Adrenal gland (tissue), 12 donors: ENCODE data around the gene GALNT18. TPM values are rescaled to one million over a fixed set of nuclear protein-coding genes. Genes with fewer than 3 reads are reported as not detected.

Experiments
- DNase-seq, 7 donors: peaks; one replicate each; pipeline ENCODE4 v3.0.0-alpha.2; 2019 to 2020
- H3K27ac ChIP-seq, 5 donors: fragments of 200-600 bp; sonication (generic) in 4 of 5; 1 replicate in 3 of 5; 2 replicates in 2 of 5; pipeline versions ENCODE4 v1.5.1 to v1.8.0; 2016 to 2020; ENCODE audit warnings: mild to moderate bottlenecking in 1 of 5
- H3K27me3 ChIP-seq: fragments of 200-600 bp; 2 replicates; pipeline ENCODE4 v1.8.0; 2021
- H3K36me3 ChIP-seq, 2 donors: fragments of 200-600 bp; replicated peaks in 1 of 2; 1 replicate in 1 of 2; 2 replicates in 1 of 2; pipeline versions ENCODE4 v1.5.1 to v1.8.0; 2018 to 2022
- H3K4me1 ChIP-seq, 2 donors: fragments of 200-600 bp; replicated peaks in 1 of 2; 1 replicate in 1 of 2; 2 replicates in 1 of 2; pipeline versions ENCODE4 v1.5.1 to v1.8.0; 2018 to 2021
- H3K4me3 ChIP-seq, 4 donors: fragments of 200-600 bp; sonication (generic) in 3 of 4; one replicate each; pipeline ENCODE4 v1.5.1; 2016 to 2018
- H3K9me3 ChIP-seq, 3 donors: fragments of 200-600 bp; sonication (generic) in 1 of 3; replicated peaks in 1 of 3; 1 replicate in 2 of 3; 2 replicates in 1 of 3; pipeline versions ENCODE4 v1.5.1 to v1.8.0; 2016 to 2021
- POLR2A ChIP-seq, 2 donors: fragments of 450-650 bp; IDR thresholded peaks; one replicate each; pipeline ENCODE4 v1.6.1; 2017; ENCODE audit warnings: antibody characterized with exemption in 2 of 2, mild to moderate bottlenecking in 2 of 2, moderate library complexity in 1 of 2
- WGBS, 4 donors: extraction: QIAGEN DNeasy Blood & Tissue Kit in 2 of 4; methylation state at CpG; one replicate each; pipeline versions ENCODE4 v1.1.5 to v1.1.7; 2013 to 2017; 5-methylcytosine and 5-hydroxymethylcytosine counted together
- intact Hi-C, 2 donors: fragments of 100-400 bp; cut with DNase I; formaldehyde crosslinking; loops; one replicate each; pipeline versions ENCODE4 v1.14.1 to v1.15.0; 2022 to 2023
- polyA plus RNA-seq, 3 donors: library from polyadenylated mRNA; stranded (reverse); fragments of 200-250 nt in 2 of 3; fragments of 350-450 nt in 1 of 3; fragmentation: Illumina TruSeq in 1 of 3; extraction: RNeasy Lipid Tissue Mini Kit (QIAGEN cat#74804) in 1 of 3; gene quantifications; one replicate each; pipeline ENCODE4 v1.2.3, GENCODE V29; 2013 to 2014
- total RNA-seq, 9 donors: library from RNA; depleted of rRNA in 4 of 9; stranded (reverse); fragments of >200 nt in 4 of 9; fragments of 120-200 nt in 1 of 9; fragmentation: NEBNext Ultra II Directional in 1 of 9; extraction: Animal tissue kit (Norgen Biotek cat#: 25700) in 1 of 9; gene quantifications; one replicate each; pipeline versions ENCODE4 v1.1.0 to v1.2.4, GENCODE V29; 2013 to 2023
- TF ChIP-seq, protein P1 (sequence below), 6 experiments: fragments of 450-650 bp in 4 of 6; fragments of 200-600 bp in 2 of 6; sonication (generic) in 1 of 6; IDR thresholded peaks; 1 replicate in 5 of 6; 2 replicates in 1 of 6; pipeline versions ENCODE4 v1.5.1 to v1.8.0; 2016 to 2021; ENCODE audit warnings: antibody characterized with exemption in 6 of 6, mild to moderate bottlenecking in 2 of 6, moderate library complexity in 1 of 6
- donor health status: healthy with polysubstance abuse.
- donor health status: Bipolar disorder and iron deficiency.
- donor health status: DM: yes; HTN: yes; CAD: no.
- donor health status: DM: no; HTN: no; CAD: no.
- donor health status: DM: no; HTN: no; CAD: no.
- donor health status: DM: yes; HTN: yes; CAD: no.

Gene GALNT18
- total and polyA plus RNA-seq, 12 donors, result 1.4 to 15.1 (median 6.4) TPM

DNA sequence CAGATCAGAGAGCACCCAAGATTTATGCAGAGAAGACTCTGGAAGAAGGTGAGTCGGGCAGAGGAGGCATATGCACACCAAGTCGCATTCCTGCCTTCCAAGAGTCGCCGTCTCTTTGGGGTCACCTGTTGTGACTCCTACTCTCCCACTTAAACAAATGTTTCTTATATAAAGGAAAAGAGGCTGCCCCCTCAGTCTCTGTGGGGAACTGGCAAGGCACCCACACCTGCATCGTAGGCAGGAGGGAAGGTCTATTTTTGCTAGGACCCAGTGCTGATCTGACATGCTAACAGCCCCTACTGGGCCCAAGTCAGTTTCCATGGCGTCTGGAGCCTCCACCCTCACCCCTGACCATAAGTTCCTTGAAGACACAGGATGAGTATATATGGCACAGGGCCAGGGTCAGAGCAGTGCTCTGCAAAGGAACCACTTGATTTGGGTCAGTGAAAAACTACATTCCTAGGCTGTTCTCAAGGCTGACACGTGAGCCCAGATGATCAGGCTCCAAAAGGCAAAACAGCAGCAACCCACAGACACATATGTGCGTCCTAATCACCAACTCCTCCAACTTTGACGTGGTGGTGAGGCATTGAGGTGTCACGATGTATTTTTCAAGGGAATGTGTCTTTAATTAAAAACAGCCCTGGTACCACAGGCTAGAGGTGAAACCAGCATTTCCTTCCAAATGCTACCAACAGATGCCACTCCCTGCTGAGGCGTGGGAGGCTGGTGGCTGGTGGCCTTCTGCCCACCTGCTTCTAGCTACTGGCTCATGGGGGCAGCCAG is 213.2 kb downstream of the GALNT18 start:
- Histone ChIP-seq H3K36me3 (no peaks in the 10 kb centered on the region), H3K27ac (no peak overlapping the region), H3K27me3 (no peaks in the 10 kb centered on the region), H3K4me3 (no peak overlapping the region), H3K4me1 (peaks cover 4 to 19% of the 10 kb centered on the region in 2 donors), H3K9me3 (no peaks in the 10 kb centered on the region)
- TF ChIP-seq POLR2A (IDR thresholded peaks at IDR 0.05), result no peak
- TF ChIP-seq, protein P1, sequence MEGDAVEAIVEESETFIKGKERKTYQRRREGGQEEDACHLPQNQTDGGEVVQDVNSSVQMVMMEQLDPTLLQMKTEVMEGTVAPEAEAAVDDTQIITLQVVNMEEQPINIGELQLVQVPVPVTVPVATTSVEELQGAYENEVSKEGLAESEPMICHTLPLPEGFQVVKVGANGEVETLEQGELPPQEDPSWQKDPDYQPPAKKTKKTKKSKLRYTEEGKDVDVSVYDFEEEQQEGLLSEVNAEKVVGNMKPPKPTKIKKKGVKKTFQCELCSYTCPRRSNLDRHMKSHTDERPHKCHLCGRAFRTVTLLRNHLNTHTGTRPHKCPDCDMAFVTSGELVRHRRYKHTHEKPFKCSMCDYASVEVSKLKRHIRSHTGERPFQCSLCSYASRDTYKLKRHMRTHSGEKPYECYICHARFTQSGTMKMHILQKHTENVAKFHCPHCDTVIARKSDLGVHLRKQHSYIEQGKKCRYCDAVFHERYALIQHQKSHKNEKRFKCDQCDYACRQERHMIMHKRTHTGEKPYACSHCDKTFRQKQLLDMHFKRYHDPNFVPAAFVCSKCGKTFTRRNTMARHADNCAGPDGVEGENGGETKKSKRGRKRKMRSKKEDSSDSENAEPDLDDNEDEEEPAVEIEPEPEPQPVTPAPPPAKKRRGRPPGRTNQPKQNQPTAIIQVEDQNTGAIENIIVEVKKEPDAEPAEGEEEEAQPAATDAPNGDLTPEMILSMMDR (IDR thresholded peaks at IDR 0.05), result no peak
- peak in 2 of 7 donors; percentile 13 to 26 for DNase-seq
- 75 to 81% (median 78%) methylated on average over 8 to 11 of the region's 11 CpGs for WGBS, 4 donors
- intact Hi-C loops, result no loop called here

DNA sequence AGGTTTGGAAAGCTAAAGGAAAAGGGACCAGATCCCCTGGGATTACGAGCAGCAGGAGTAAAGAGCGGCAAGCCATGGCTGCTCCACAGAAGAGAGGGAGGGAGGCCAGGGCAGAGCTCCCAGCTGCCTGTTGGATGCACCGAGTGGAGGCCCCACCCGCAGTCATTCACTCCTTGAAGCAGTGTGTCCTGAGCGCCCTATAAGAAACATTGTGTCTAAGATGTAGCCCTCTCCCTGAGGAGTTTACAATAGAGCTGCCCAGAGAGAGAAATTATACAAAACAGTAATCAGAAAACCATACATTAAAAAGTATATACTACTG is 214.1 kb downstream of the GALNT18 start:
- no peak for DNase-seq
- intact Hi-C loops, result no loop called here
- Histone ChIP-seq H3K27ac (no peak overlapping the region), H3K4me1 (peaks cover 4 to 19% of the 10 kb centered on the region in 2 donors), H3K27me3 (no peaks in the 10 kb centered on the region), H3K36me3 (no peaks in the 10 kb centered on the region), H3K9me3 (no peaks in the 10 kb centered on the region), H3K4me3 (no peak overlapping the region)
- WGBS, 4 donors, result 70 to 87% (median 81%) methylated on average over 5 of the region's 5 CpGs
- no peak for TF ChIP-seq POLR2A (IDR thresholded peaks at IDR 0.05)
- TF ChIP-seq, protein P1 (IDR thresholded peaks at IDR 0.05), result no peak

DNA sequence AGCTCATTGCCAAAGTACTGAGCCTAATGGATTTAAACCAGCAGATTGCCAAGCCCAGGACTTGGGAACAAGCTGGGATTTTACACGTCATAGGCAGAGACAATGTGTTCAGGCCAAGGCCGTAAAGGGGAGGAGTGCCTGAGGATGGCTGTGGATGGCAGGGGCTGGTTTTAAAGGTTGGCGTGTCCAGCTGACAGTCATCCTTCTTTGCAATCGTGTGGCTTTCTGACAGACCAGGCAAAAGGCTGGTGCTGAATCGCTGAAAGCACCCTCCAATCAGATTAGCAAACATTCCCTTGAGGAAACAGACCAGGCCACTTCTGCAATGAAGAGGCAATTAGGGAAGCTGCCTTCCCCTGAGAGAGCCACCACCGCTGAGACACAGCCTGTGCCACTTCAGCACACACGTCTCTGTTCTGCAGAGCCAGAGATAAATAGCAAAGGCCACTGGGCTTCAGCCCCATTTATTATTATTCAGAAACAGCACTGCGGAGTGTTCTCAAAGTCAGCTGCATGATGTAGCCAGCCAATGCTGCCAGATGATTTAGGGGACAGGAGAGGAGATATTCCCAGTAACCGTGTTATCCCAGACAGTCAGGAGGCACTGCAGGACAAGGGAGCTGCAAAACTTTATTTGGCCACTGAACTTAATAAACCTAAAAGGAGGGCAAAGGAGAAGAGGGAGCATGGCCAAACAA is 214.6 kb downstream of the GALNT18 start:
- TF ChIP-seq POLR2A (IDR thresholded peaks at IDR 0.05), result no peak
- TF ChIP-seq, protein P1 (IDR thresholded peaks at IDR 0.05), result peak in 1 of 6 experiments; percentile 12
- H3K4me1 ChIP-seq, result peaks cover 4 to 19% of the 10 kb centered on the region in 2 donors
- intact Hi-C loops, result no loop called here

DNA sequence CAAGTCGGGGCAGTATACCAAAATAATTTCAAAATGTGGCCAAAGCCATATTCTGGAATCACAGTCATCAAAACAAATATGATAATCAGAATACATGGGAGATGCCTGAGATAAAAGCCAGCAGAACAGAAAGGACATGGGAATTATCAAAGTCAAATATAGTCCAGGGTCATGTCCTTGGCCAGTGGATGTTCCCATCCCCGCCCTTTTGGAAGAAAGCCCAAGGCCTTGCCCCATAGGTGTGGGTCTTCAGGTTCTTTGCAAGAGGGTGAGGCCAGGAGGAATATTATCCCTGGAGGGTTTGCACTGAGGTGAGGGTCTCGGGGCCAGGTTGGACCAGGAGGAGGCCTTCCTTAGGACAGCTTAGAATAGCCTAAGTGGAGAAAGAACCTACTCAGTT is 215.2 kb downstream of the GALNT18 start:
- WGBS, 4 donors, result 59 to 64% (median 63%) methylated on average over 3 of the region's 3 CpGs
- H3K27ac ChIP-seq, result peak overlapping the region in 1 of 5 donors; percentile 18
- H3K27me3 ChIP-seq, result no peaks in the 10 kb centered on the region
- no peak for TF ChIP-seq POLR2A (IDR thresholded peaks at IDR 0.05)
- TF ChIP-seq, protein P1 (IDR thresholded peaks at IDR 0.05), result no peak
- no peaks in the 10 kb centered on the region for H3K9me3 ChIP-seq
- H3K4me3 ChIP-seq, result no peak overlapping the region
- H3K4me1 ChIP-seq, result peaks cover 4 to 19% of the 10 kb centered on the region in 2 donors
- DNase-seq, result no peak
- intact Hi-C loops, result no loop called here
- H3K36me3 ChIP-seq, result no peaks in the 10 kb centered on the region

More for the DNA sequence above, 214.6 kb downstream of the GALNT18 start:
- H3K27me3 ChIP-seq, result no peaks in the 10 kb centered on the region
- no peaks in the 10 kb centered on the region for H3K36me3 ChIP-seq
- H3K4me3 ChIP-seq, result no peak overlapping the region
- no peaks in the 10 kb centered on the region for H3K9me3 ChIP-seq
- 28 to 47% (median 35%) methylated on average over 9 of the region's 9 CpGs for WGBS, 4 donors
- DNase-seq, result peak; percentile 21 to 87 (median 56)
- peak overlapping the region in 1 of 5 donors; percentile 34 for H3K27ac ChIP-seq
